DND-41 (cell line): ENCODE measurements around the gene ANXA7.

Experiments used
- EZH2 ChIP-seq: IDR thresholded peaks from 3 replicates; pipeline ENCODE4 v1.6.1; 2012; ENCODE audit warnings: borderline replicate concordance, low read depth, mild to moderate bottlenecking, moderate library complexity, low read length, inconsistent platforms; ENCODE audit not compliant: severe bottlenecking
- TF ChIP-seq, protein P1 (sequence below): IDR thresholded peaks from 2 replicates; pipeline ENCODE4 v1.5.1; 2012; ENCODE audit warnings: borderline replicate concordance, low read length, moderate library complexity, mild to moderate bottlenecking; ENCODE audit not compliant: poor library complexity, severe bottlenecking; ENCODE audit errors: extremely low read depth

DNA sequence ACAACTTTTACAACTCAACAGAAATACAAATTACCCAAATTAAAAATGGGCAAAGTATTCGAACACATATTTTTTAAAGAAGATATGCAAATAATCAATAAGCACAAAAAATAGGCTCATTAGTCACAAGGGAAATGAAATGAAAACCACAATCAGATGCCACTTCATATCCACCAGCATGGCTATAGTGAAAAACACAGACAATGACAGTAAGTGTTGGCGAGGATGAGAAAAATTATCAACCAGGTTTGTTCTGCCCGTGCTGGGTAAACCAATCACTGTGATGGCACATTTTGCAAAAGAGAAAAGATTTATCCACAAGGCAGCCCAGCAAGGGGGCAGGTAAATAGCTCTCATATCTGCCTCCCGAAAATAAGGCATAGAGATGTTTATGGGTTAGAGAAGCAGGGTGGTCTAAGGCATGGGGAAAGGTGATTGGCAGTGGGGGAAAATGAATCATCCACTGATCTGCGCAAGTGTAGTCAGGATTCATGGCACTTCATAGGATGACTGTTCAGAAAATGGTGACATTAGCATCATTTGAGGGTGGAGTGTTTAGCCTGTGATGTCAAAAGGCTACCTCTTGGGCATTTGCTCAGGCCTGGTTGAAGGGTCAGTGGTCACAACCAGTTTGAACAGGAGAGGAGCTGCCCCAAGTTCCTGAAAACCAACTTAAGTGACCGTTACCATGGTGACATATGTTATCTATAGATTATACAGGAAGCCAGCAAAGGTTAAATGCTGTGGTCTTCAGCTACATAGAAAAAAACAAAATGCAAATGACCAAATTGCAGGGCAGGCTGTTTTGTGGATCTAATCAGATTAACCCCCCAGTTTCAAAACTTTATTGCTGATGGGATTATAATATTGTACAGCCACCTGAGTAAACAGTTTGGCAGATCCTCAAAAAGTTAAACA lies 47.2 kb downstream of the ANXA7 start:
- TF ChIP-seq, protein P1, sequence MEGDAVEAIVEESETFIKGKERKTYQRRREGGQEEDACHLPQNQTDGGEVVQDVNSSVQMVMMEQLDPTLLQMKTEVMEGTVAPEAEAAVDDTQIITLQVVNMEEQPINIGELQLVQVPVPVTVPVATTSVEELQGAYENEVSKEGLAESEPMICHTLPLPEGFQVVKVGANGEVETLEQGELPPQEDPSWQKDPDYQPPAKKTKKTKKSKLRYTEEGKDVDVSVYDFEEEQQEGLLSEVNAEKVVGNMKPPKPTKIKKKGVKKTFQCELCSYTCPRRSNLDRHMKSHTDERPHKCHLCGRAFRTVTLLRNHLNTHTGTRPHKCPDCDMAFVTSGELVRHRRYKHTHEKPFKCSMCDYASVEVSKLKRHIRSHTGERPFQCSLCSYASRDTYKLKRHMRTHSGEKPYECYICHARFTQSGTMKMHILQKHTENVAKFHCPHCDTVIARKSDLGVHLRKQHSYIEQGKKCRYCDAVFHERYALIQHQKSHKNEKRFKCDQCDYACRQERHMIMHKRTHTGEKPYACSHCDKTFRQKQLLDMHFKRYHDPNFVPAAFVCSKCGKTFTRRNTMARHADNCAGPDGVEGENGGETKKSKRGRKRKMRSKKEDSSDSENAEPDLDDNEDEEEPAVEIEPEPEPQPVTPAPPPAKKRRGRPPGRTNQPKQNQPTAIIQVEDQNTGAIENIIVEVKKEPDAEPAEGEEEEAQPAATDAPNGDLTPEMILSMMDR: no peak
- no peak for TF ChIP-seq EZH2
